H1 (cell line): Measurements from ENCODE around the gene FADD. TPM values are rescaled to one million over a fixed set of nuclear protein-coding genes. Genes with fewer than 3 reads are reported as not detected.

Experiments used
- CTCF ChIA-PET: fragments of 300-600 bp; sonication (Branson Sonifier 250); formaldehyde crosslinking; loops from one replicate; lab custom pipeline; 2021; ENCODE audit not compliant: partially characterized antibody; lab: Charles Lee
- POLR2A ChIA-PET: fragments of 300-600 bp; sonication (Branson Sonifier 250); formaldehyde crosslinking; loops from one replicate; lab custom pipeline; 2021; ENCODE audit warnings: inconsistent platforms; ENCODE audit not compliant: partially characterized antibody; lab: Charles Lee
- DNase-seq, 2 experiments: peaks; one replicate each; pipeline versions ENCODE4 v3.0.0 to v3.0.0-alpha.2; 2010 to 2022; ENCODE audit warnings: low spot score in 2 of 2, low read depth in 1 of 2, mixed read lengths in 1 of 2
- FAIRE-seq: peaks from 2 replicates; lab custom pipeline; 2011; peaks lifted over from hg19 to GRCh38; lab: Jason Lieb, UNC
- H2AFZ ChIP-seq: 2 replicates; pipeline ENCODE4 v1.8.1; 2012; ENCODE audit warnings: low read length, inconsistent platforms
- H2AK5ac ChIP-seq: 2 replicates; pipeline ENCODE4 v1.6.1; 2013; ENCODE audit warnings: low read depth, low read length
- H2BK120ac ChIP-seq: replicated peaks from 2 replicates; pipeline ENCODE3; 2013; ENCODE audit warnings: low read depth, low read length, inconsistent platforms
- H2BK12ac ChIP-seq: 2 replicates; pipeline ENCODE4 v1.6.1; 2013; ENCODE audit warnings: low read depth, low read length
- H2BK15ac ChIP-seq: 2 replicates; pipeline ENCODE4 v1.6.1; 2013; ENCODE audit warnings: low read length
- H2BK20ac ChIP-seq: 2 replicates; pipeline ENCODE4 v1.6.1; 2013; ENCODE audit warnings: low read length
- H2BK5ac ChIP-seq: 2 replicates; pipeline ENCODE4 v1.6.1; 2013; ENCODE audit warnings: low read depth, low read length
- H3K14ac ChIP-seq: 2 replicates; pipeline ENCODE4 v1.6.1; 2013; ENCODE audit warnings: inconsistent platforms; ENCODE audit not compliant: insufficient read length
- H3K18ac ChIP-seq: 2 replicates; pipeline ENCODE4 v1.6.1; 2013; ENCODE audit warnings: low read length; ENCODE audit errors: extremely low read depth
- H3K23ac ChIP-seq: 2 replicates; pipeline ENCODE4 v1.6.1; 2013; ENCODE audit warnings: inconsistent platforms; ENCODE audit not compliant: insufficient read length
- H3K23me2 ChIP-seq: 2 replicates; pipeline ENCODE4 v1.6.1; 2013; ENCODE audit warnings: low read depth, low read length
- H3K27ac ChIP-seq: 2 replicates; pipeline ENCODE4 v1.6.1; 2011; ENCODE audit warnings: low read depth, low read length, inconsistent platforms
- H3K27me3 ChIP-seq, 4 experiments: replicated peaks in 1 of 4; 1 replicate in 1 of 4; 2 replicates in 3 of 4; pipeline versions ENCODE4 v1.6.1 to v1.8.1; 2011 to 2013; ENCODE audit warnings: low read length in 3 of 4, mild to moderate bottlenecking in 3 of 4, inconsistent platforms in 2 of 4, mixed read lengths in 2 of 4, moderate library complexity in 1 of 4; ENCODE audit not compliant: control insufficient read depth in 3 of 4, insufficient read depth in 3 of 4; ENCODE audit errors: extremely low read depth in 1 of 4
- H3K36me3 ChIP-seq, 4 experiments: 2 replicates each; pipeline versions ENCODE4 v1.6.1 to v1.8.1; 2011 to 2013; ENCODE audit warnings: mild to moderate bottlenecking in 4 of 4, low read length in 3 of 4, moderate library complexity in 2 of 4, control low read depth in 1 of 4, inconsistent platforms in 1 of 4; ENCODE audit not compliant: insufficient read depth in 4 of 4, control insufficient read depth in 2 of 4
- H3K4ac ChIP-seq: replicated peaks from 2 replicates; pipeline ENCODE3; 2013; ENCODE audit warnings: low read length, low read depth, mixed read lengths, inconsistent platforms; ENCODE audit not compliant: insufficient read length
- H3K4me1 ChIP-seq, 4 experiments: replicated peaks in 1 of 4; 1 replicate in 1 of 4; 2 replicates in 3 of 4; pipeline versions ENCODE4 v1.6.1 to v1.8.1; 2011 to 2013; ENCODE audit warnings: low read length in 3 of 4, inconsistent platforms in 2 of 4, mixed read lengths in 1 of 4; ENCODE audit not compliant: insufficient read depth in 4 of 4, control insufficient read depth in 3 of 4
- H3K4me2 ChIP-seq, 2 experiments: 2 replicates each; pipeline versions ENCODE4 v1.6.1 to v1.8.1; 2011 to 2013; ENCODE audit warnings: low read depth in 2 of 2, low read length in 2 of 2, control low read depth in 1 of 2, inconsistent platforms in 1 of 2, mild to moderate bottlenecking in 1 of 2; ENCODE audit not compliant: insufficient read depth in 1 of 2
- H3K4me3 ChIP-seq, 4 experiments: fragments of 200-600, 300-600 bp in 1 of 4; sonication (generic), shearing (Covaris generic), sonication (Bioruptor Twin) in 1 of 4; 2 replicates each; pipeline versions ENCODE4 v1.5.1 to v1.8.1; 2011 to 2016; ENCODE audit warnings: low read length in 4 of 4, low read depth in 3 of 4, control low read depth in 2 of 4, inconsistent platforms in 2 of 4, mild to moderate bottlenecking in 2 of 4, mixed read lengths in 1 of 4, moderate library complexity in 1 of 4; ENCODE audit not compliant: insufficient read depth in 2 of 4; ENCODE audit errors: extremely low read depth in 1 of 4
- H3K56ac ChIP-seq: replicated peaks from 2 replicates; pipeline ENCODE3; 2013; ENCODE audit warnings: low read depth, mild to moderate bottlenecking, mixed read lengths, low read length, inconsistent platforms; ENCODE audit not compliant: insufficient read length
- H3K79me1 ChIP-seq: 2 replicates; pipeline ENCODE4 v1.6.1; 2013; ENCODE audit warnings: low read depth, low read length, control low read depth
- H3K79me2 ChIP-seq, 2 experiments: 2 replicates each; pipeline versions ENCODE4 v1.6.1 to v1.8.1; 2012 to 2013; ENCODE audit warnings: low read length in 2 of 2, mild to moderate bottlenecking in 2 of 2, inconsistent platforms in 1 of 2; ENCODE audit not compliant: insufficient read depth in 2 of 2, control insufficient read depth in 1 of 2
- H3K9ac ChIP-seq, 4 experiments: replicated peaks in 1 of 4; 1 replicate in 1 of 4; 2 replicates in 3 of 4; pipeline versions ENCODE4 v1.6.1 to v1.8.1; 2011 to 2013; ENCODE audit warnings: low read depth in 3 of 4, low read length in 3 of 4, control low read depth in 2 of 4, mild to moderate bottlenecking in 2 of 4, moderate library complexity in 2 of 4, inconsistent platforms in 1 of 4; ENCODE audit errors: extremely low read depth in 1 of 4
- H3K9me3 ChIP-seq, 2 experiments: 2 replicates each; pipeline versions ENCODE4 v1.6.1 to v1.8.1; 2012 to 2013; ENCODE audit warnings: mild to moderate bottlenecking in 2 of 2, moderate library complexity in 2 of 2, control low read depth in 1 of 2, inconsistent platforms in 1 of 2, low read depth in 1 of 2, low read length in 1 of 2, mixed read lengths in 1 of 2; ENCODE audit not compliant: insufficient read depth in 2 of 2
- H4K20me1 ChIP-seq, 2 experiments: replicated peaks in 1 of 2; 2 replicates each; pipeline versions ENCODE3 to v1.8.1; 2011 to 2013; ENCODE audit warnings: inconsistent platforms in 2 of 2, low read length in 2 of 2, mild to moderate bottlenecking in 1 of 2; ENCODE audit not compliant: insufficient read depth in 2 of 2, control insufficient read depth in 1 of 2
- H4K5ac ChIP-seq: 2 replicates; pipeline ENCODE4 v1.6.1; 2013; ENCODE audit warnings: low read length, low read depth, mixed read lengths, inconsistent platforms; ENCODE audit not compliant: insufficient read length
- H4K8ac ChIP-seq: 2 replicates; pipeline ENCODE4 v1.8.0; 2013; ENCODE audit warnings: mild to moderate bottlenecking, moderate library complexity, low read length, inconsistent platforms; ENCODE audit not compliant: insufficient read depth; ENCODE audit errors: extremely low read depth
- H4K91ac ChIP-seq: replicated peaks from 2 replicates; pipeline ENCODE3; 2013; ENCODE audit warnings: low read length, mixed read lengths, inconsistent platforms; ENCODE audit not compliant: insufficient read length
- ASH2L ChIP-seq: fragments of 200-600, 300-600 bp; sonication (generic); IDR thresholded peaks from one replicate; pipeline ENCODE4 v1.7.1; 2017; ENCODE audit warnings: low read length
- KDM4A ChIP-seq: IDR thresholded peaks from one replicate; pipeline ENCODE4 v1.7.1; 2012; ENCODE audit warnings: low read depth, mild to moderate bottlenecking, moderate library complexity, low read length, inconsistent platforms; ENCODE audit not compliant: severe bottlenecking
- WGBS, 2 experiments: shearing (Covaris generic) in 1 of 2; methylation state at CpG; one replicate each; pipeline versions ENCODE4 v1.1.6 to v1.1.7; 2013 to 2015; ENCODE audit warnings: low lambda C conversion rate in 2 of 2, mixed read lengths in 2 of 2, inconsistent platforms in 1 of 2, low coverage in 1 of 2, missing lambda C conversion rate in 1 of 2; ENCODE audit not compliant: insufficient replicate concordance in 2 of 2, insufficient coverage in 1 of 2, insufficient read length in 1 of 2; ENCODE audit errors: extremely low coverage in 1 of 2, missing lambda C conversion rate in 1 of 2; 5-methylcytosine and 5-hydroxymethylcytosine counted together
- polyA plus RNA-seq, 7 experiments: library from polyadenylated mRNA; depleted of rRNA in 3 of 7; stranded (reverse) in 5 of 7; unstranded in 2 of 7; fragments of >200 nt in 5 of 7; fragments of 200-250 nt in 2 of 7; gene quantifications; 1 replicate in 5 of 7; 2 replicates in 1 of 7; 4 replicates in 1 of 7; pipeline versions ENCODE4 v1.2.1 to v1.2.3, GENCODE V29; 2011 to 2013; ENCODE audit warnings: missing spikeins in 2 of 7, mixed read lengths in 2 of 7
- total RNA-seq: library from RNA; stranded (reverse); fragmentation: NEBNext Ultra II Directional; extraction: Animal tissue kit (Norgen Biotek cat#: 25700); gene quantifications from 2 replicates; pipeline ENCODE4 v1.2.1, GENCODE V29; 2021

The FADD gene
- total and polyA plus RNA-seq, 2 of the 8 experiments (the other 6 are each of a cell fraction or from before 2014, with no cell fraction given), result 29.0 to 43.9 TPM

- Histone ChIP-seq H2BK15ac (no peak overlapping the region), H3K9ac (no peak overlapping the region), H4K20me1 (no peaks in the 10 kb centered on the region), H3K36me3 (no peaks in the 10 kb centered on the region), H3K14ac (no peak overlapping the region), H4K5ac (no peak overlapping the region), H2AFZ (no peak overlapping the region), H3K79me1 (no peaks in the 10 kb centered on the region), H3K23ac (no peak overlapping the region), H4K91ac (no peak overlapping the region), H2BK20ac (no peak overlapping the region), H3K23me2 (no peaks in the 10 kb centered on the region), H2BK12ac (no peak overlapping the region), H3K27me3 (no peaks in the 10 kb centered on the region; a peak in 1 of 7 replicates), H3K79me2 (no peaks in the 10 kb centered on the region), H3K27ac (no peak overlapping the region), H3K4me1 (peaks cover 0 to 2% (median 0%) of the 10 kb centered on the region in 4 experiments; a peak in 2 of 7 replicates), H3K18ac (no peak overlapping the region), H2BK120ac (no peak overlapping the region), H3K4me2 (no peak overlapping the region), H3K56ac (no peak overlapping the region), H3K4me3 (no peak overlapping the region), H3K9me3 (no peaks in the 10 kb centered on the region), H2BK5ac (no peak overlapping the region), H2AK5ac (no peak overlapping the region), H3K4ac (no peak overlapping the region), H4K8ac (no peak overlapping the region; the same call in 1 of the 2 replicates)
- POLR2A ChIA-PET, result no interaction called here
- 83% methylated on average over 9 of the region's 11 CpGs; no CpG with 5 or more reads in 1 of the 2 experiments for WGBS, 2 experiments
- CTCF ChIA-PET, result interaction anchor here (0.6 to 10.5 kb wide), 3 partner anchors 10 to 276 kb away, joined by 3 to 78 read pairs (median 9); no protein-coding TSS in a partner anchor
- DNase-seq (no peak), FAIRE-seq (no peak)
- no peak for TF ChIP-seq KDM4A
- no peak for TF ChIP-seq ASH2L
Measured at GRCh38 chr11:70169127-70169526, 34.0 kb upstream of the FADD start.
